GM19240 (cell line): Measurements from ENCODE around the gene PRDM7.
"Not testable (repeated sequence)": the region's sequence is repeated elsewhere in the genome, so short reads cannot be mapped to it uniquely, and the experiment has no call there.

ENCODE experiments used
- DNase-seq: peaks from one replicate; pipeline ENCODE4 v3.0.0; 2011; ENCODE audit warnings: low spot score; ENCODE audit not compliant: insufficient read length

PRDM7 gene

DNA sequence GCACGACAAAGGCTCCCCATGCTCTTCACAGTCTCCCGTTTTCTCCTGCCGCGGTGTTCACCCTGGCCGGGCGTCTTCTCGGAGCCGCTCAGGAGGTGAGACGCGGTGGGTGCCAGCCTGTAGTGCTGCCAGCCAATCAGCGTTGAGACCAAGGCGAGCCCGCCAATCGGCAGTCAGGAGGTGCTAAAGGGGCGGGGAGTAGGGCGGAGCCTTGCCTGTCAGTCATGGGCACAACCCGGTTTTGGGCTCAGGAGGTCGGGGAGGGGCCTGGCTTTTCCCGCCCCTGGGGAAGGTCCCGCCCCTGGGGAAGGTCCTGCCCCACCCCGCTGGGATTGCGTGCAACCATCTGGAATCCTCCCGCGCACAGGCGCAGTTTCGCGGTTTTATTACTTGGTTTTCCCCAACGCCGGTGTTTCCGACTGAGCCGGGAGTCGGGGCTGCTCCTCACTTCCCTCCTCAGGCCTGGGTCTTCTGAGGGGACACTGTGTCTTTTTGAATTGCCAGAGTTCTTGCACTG lies at the start of gene PRDM7:
Gene PRDM7, minus strand, starts transcription at position 92 of the 517 bp plus-strand sequence. CDS start 1,421 bp downstream, outside the sequence.
- DNase-seq, result peak; percentile 88

DNA sequence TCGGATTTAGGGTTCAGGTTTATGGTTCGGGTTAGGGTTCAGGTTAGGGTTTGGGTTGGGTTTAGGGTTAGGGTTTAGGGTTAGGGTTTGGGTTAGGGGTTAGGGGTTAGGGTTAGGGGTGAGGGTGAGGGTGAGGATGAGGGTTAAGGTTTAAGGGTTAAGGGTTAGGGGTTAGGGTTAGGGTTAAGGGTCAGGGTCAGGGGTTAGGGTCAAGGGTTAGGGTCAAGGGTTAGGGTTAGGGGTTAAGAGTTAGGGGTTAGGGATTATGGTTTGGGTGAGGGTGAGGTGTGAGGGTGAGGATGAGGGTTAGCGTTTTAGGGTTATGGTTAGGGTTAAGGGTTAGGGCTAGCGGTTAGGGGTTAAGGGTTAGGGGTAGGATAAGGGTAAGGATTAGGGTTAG lies 44.7 kb upstream of the PRDM7 start:
- not testable (repeated sequence) for DNase-seq

DNA sequence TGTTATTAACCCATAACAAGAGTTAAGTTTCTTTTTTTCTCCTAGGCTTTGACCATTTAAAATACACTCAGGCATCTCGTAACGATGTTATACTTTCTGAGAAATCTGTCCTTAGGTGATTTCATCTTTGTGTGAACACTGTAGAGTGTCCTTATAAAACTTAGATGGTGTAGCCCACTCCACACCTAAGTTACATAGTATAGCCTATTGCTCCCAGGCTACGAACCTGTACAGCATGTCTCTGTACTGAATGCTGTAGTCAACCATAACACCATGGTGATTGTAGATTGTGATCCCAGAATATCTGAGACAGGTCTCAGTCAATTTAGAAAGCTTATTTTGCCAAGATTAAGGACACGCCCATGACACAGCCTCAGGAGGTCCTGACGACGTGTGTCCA lies 30.5 kb upstream of the PRDM7 start:
- DNase-seq, result not testable (repeated sequence)

DNA sequence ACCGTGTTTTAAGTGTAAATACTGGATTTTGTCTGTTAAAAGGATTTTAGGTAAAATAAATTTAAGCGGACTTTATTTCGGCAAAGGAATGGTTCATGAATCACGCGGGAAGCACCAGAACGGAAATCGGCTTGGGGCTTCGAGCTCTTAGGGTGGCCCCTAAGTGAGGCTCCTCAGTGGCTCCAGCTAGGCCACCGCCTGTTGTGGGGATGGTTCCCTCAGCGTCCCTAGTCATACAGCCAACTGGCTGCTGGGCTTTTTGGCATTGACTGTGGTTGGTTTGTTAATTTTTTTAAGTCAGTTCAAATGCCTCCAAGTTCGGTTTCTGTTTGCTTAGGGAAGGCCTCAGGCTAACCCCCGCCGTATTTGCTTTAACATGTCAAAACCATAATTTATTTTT lies 29.9 kb upstream of the PRDM7 start:
- not testable (repeated sequence) for DNase-seq

DNA sequence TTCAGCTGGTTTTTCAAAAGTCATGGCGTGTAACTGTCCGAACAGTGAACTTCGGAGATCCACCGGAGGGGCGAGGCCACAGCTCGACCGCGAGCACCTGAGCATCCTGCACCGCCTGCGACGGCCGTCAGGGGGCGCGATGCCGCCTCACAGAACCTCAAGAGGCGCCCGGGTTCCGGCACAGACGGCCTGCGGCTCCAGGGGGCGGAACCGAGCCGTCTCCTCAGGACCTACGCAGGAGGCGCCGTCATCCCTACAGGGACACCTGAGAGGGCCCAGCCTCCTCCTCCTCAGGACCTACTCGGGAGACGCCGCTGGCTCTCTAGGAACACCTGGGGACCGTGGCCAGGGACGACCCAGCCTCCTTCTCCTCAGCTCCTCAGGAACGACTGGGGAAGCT lies 29.1 kb upstream of the PRDM7 start:
- not testable (repeated sequence) for DNase-seq

DNA sequence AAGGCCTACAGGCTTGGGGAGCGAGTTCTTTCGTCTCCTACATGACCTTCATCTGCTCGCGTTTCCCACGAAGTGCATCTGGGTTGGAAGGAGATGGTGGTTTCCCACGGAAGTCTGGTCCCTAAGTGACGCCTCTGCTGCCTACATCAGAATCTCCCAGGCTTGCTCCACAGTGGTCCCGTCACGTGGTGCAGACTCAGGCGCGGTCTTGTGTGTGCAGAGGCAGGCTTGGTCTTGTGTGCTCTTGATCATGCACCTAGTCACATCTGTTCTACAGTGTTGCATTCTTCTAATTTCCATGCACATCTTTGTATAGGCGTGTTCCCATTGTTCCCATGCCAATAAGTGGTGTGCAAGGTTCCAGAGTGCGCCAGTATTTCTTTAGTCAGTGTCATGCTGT lies 27.6 kb upstream of the PRDM7 start:
- DNase-seq, result not testable (repeated sequence)

DNA sequence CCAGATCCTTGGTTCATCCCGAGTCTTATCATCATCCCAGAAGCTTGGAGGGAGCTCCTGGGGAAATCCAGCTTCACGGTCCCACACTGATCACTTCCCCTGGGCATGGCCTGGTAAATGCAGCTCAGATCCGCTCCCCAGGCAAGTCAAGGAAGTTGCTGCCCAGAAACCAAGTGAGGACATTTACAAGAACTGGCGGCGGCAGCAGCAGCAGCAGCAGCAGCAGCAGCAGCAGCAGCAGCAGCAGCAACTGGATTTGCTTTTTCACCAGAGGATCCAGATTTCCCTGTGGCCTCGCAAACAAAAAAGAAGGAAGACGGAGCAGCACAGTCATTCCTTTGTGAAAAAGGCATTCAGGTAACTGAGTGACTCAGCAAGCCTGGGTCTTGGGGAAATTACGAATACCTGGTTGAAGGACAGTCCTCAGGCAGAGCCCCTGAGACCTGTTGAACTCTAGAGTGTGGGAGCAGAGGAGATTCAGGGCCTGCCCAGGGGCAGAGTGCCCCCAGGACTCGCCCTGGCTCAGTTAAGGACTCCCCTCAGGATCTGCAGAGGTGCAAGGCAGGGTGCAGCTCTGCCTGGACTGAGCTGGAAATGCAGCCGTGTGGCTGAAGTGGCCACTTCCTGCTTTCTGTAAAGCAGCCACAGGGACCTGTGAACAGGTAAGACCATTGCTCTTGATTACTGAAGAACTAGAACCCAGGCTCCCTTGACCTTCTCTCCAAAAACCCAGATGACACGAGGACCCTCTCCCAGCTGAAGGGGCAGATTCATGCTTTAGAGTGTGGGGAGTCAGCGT lies 25.2 kb upstream of the PRDM7 start:
- DNase-seq, result not testable (repeated sequence)

DNA sequence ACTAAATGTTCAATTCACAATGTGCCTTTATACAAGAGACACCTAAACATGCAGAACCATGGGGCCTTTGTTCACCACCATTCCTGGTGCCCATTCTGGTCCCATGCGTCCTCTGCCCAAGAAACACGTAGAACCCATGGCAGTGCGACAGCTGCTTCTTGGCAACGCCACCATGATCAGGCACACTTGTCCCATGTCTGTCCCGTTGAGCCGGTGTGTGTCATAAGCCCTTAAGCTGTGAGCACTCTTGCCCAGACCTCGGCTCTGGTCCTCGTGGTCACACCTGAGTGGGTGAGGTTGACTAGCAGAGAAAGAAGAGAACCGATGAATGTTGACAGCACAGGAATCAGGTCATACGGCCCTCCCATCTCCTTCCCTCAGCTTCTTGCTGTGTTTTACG lies 24.2 kb upstream of the PRDM7 start:
- not testable (repeated sequence) for DNase-seq

DNA sequence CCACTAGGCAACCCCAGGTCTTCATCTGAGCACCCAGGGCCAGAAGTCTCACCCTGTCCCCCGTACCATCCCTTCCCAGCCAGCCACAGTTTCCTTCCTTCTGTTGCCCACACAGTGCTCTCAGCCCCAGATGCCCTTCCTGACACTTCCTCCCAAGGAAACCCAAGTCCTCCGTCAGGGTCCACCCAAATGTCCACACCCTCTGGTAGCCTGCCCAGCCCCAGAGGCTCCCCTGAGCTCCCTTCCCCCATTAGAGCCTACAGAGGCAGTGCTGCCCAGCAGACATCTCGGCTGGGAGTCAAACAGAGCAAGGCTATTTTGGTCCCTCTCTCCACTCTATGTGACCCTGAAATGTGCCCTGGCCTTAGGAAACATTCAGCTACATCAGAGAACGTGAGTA lies 23.7 kb upstream of the PRDM7 start:
- not testable (repeated sequence) for DNase-seq

DNA sequence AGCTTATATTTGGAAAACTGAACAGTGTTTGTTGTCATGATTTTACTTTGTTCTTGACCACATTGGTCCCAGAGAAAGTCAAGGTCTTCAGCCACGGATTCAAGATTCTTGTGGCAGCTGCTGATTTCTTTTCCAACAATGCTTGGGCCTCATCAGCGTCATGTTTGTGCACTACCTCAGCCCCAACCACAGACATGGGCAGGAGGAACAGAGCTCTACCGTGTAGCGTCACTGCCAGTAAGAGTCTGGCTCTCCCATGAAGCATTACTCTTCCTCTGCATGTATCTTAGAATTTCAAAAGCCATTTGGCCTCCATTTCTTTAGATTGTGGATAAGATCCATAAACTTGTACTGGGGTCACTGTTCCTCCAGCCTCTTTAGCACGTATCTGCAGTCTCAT lies 23.1 kb upstream of the PRDM7 start:
- not testable (repeated sequence) for DNase-seq

DNA sequence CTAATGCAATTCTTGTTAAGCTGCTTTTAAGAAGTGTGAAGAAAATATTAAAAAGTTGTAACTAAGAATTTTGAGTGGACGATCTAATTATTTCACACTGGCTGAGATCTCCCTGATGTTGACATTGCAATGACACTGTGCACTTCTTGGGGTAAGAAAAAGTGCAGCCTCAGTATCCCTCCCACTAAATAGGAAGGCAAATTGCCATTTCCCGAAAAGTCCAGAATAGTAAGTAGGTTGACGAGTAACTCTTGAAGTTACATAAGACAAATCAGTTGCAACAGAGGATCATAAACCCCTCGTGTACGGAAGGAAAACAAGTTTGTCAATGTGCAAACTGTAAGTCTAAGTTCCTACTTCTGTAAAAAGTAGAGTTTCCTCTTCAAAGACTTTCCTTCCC lies 21.8 kb upstream of the PRDM7 start:
- DNase-seq, result not testable (repeated sequence)

DNA sequence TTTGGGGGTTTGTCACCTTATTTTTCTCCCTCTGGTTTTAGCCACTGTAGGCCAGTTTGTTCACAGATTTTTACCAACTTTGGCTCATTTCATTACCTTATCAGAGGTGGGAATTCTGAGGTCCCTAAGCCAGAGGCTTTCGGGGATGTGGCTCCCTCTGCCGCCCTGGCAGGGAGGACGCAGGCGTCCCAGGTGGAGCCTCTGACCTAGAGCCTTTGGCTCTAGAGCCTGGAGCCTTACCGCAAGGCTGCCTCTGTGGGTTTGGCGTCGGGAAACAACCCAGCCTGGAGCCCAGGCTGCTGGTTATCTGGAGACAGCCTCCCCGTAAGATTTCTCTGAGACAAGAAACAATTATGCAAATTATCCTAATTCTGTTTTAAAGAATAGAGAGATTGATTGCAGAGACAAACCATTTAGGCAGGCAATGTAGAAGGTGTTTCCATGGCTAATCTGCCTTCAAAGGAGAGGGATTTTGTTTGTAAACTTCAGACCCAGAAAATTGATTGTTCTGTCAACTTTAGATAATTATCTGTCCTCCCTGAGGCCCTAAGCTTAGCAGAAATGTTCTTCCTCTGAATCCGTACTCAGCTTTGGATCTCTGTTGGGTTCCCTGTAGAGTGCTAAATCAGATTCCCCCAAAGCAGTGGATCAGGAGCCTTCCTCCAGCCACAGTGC lies 20.0 kb upstream of the PRDM7 start:
- DNase-seq, result not testable (repeated sequence)

DNA sequence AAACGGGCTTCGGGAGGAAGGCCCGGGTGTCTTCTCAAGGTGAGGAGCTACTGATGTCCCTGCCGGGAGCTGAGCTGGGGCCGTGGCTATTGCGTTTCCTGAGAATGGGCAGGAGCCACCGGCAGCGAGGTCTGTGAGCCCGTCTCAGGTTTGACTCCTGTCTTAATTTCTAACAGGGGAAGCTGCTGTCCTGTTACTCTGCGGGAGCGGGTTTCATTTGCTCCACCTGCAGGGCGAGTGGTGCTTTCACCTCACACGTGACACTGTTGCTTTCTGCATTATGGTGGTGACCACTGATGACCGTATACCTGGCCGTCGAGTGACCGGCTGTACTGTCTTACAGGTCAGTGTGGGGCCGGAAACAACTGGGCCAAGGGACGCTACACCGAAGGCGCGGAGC lies 17.7 kb upstream of the PRDM7 start:
- not testable (repeated sequence) for DNase-seq

DNA sequence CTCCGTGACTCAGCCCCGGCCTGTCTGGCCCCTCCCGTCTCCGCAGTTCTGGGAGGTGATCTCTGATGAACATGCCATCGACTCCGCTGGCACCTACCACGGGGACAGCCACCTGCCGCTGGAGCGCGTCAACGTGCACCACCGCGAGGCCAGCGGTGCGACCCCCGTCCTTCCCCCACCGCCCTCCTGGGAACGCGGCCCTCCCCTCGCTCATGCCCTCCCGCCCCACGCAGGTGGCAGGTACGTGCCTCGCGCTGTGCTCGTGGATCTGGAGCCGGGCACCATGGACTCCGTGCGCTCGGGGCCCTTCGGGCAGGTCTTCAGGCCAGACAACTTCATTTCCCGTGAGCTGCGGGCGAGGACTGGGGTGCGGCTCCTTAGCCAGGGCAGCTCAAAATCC lies 17.2 kb upstream of the PRDM7 start:
- DNase-seq, result not testable (repeated sequence)

DNA sequence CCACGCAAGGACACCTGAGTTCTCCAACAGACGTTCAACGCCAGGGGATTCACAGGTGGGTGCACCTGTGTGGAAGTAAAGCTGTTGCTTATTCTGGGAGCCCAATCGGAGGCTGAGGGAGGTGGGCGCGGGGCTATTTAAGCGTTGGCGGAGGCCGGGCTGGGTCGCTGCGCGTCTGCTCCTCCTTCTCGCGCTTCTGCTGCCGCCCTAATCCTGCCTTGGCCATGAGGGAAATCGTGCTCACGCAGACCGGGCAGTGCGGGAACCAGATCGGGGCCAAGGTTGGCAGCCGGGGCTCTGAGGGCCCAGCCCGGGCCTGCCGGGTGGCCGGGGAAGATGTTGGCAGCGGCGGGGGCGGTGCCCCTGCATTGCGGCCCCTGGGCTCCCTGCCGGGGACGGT lies 16.7 kb upstream of the PRDM7 start:
- not testable (repeated sequence) for DNase-seq

DNA sequence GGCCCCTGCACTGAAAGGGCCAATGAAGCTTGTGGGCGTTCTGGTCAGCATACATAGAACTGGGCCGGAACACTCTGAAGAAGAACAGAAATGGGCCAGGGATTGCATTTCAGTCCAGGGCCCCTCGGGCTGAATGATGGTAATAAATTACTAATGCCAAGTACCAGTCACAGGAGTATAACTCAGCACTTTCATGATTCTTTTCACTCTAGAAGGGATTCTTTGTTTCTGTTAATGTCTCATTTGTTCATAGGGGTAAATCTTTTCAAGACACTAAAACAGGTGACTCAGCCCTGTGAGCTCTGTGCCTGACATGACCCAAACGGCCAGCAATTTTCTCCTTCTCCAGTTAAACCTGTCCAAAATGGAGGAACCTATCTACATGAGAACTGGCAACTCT lies 15.7 kb upstream of the PRDM7 start:
- not testable (repeated sequence) for DNase-seq

DNA sequence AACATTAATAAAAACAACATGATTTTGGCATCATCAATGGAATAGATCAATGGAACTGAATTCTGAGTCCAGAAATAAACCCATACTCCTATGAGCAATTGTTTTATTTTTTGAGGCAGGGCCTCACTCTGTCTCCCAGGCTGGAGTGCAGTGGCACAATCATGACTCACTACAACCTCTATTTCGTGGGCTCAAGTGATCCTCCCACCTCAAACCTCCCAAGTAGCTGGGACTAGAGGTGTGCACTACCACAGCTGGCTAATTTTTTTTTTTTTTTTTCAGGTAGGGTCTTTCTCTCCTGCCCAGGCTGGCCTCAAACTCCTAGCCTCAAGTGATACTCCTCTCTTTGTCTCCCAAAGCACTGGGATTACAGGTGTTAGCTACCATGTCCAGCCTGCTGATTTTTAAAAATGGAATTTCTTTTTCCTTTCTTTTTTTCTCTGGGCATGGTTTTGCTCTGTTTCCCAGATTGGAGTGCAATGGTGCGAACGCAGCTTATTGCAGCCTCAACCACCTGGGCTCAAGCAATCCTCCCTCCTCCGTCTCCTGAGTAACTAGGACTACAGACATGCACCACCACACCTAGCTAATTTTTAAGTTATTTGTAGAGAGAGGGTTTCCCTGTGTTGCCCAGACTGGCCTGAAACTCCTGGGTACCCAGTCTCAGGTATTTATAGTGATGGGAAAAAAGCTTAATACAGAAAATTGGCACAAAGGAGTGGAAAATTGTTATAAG lies 7.3 kb upstream of the PRDM7 start:
- no peak for DNase-seq

DNA sequence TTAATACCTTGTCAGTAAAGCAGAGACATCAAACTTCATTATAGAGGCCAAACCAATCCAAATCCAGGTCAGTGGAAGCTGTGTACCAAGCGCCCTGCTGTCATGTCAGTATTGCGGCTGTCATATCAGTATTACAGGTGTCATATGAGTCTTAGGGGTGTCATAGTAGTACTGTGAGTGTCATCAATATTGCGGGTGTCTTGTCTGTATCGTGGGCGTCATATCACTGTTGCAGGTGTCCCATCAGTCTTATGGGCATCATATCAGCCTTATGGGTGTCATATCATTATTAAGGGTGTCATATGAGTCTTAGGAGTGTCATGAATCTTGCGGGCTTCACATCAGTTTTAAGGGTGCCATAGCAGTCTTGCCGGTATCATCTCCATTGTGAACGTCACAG lies 6.0 kb upstream of the PRDM7 start:
- no peak for DNase-seq

DNA sequence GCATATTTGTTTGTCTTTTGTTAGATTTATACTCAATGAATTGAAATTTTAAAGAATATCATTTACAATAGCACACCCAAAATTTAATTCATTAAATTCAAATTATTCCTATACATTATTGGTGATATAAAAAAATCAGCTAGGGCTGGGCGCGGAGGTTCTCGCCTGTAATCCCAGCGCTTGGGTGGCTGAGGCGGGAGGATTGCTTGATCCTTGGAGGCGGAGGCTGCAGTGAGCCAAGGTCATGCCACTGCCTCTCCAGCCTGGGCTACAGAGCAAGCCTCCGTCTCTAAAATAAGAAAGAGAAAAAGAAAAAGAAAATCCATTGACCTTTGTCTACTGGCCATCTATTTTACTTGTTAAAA lies 4.5 kb upstream of the PRDM7 start:
- DNase-seq, result no peak

DNA sequence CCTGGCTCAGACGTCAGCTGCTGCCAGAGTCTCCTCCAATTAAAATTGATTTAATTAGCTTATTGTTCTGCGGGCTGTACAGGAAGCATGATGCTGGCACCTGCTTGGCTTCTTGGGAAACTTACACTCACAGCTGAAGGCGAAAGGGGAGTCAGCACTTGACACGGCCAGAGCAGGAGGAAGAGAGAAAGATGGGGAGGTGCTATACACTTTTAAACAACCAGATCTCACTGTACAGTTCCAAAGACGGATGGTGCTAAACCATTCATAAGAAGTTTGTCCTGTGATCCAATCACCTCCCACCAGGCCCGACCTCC lies 1.4 kb upstream of the PRDM7 start:
- no peak for DNase-seq

DNA sequence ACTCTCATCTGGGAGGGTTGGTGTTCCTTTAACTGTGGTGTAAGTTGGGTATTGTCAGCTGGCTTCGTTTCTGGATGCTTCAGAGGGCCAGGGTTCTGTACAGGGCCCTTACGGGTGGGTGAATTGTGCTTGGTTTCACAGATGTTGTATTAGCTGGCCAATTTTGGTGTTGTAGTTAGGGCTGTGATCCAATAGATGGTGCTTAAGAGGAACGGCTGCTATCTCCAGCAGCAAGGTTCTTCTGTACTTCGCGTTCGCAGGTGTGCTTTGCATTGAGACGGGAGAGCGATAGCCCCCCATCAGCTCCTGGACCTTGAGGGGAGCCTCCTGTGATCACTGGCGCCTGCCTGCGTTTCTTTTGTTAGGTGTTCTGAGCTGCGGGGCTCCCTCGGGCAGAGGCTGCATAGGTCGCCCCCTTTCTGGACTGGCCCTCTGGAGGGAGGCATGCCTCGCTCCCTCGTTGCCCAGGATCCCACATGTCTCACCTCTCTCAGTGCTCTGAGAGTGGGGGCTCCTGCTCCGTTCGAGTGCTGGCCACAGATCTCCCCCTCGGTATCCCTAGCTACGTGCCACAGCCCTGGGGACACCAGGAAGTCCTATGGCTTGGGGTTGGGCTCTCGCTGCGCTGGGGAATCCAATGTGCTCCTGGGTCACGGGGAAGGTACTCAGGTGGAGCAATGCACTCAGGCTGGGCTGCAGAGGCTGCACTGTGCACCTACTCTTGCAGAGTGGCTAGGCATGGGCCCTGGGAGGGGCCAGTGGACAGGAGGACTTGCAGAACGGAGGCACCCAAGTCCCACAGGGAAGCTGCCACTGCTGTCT lies 837 bp upstream of the PRDM7 start:
- no peak for DNase-seq
